HG02885 (cell line): ENCODE data around the gene FGF14.

Experiments used
- ATAC-seq: cut with Tn5 transposase; IDR thresholded peaks from one replicate; pipeline ENCODE4 v1.9.1; 2021; ENCODE audit warnings: mild to moderate bottlenecking; ENCODE audit not compliant: unreplicated experiment, poor library complexity

Gene FGF14

GRCh38 chr13:102311901-102312300 is 89.9 kb downstream of the FGF14 start:
- peak; percentile 90 for ATAC-seq

GRCh38 chr13:102311419-102311796 is 90.4 kb downstream of the FGF14 start:
- no peak for ATAC-seq

GRCh38 chr13:102310691-102311418 is 91.0 kb downstream of the FGF14 start:
- no peak for ATAC-seq

- ATAC-seq, result no peak
Measured at GRCh38 chr13:102309110-102309509, 92.7 kb downstream of the FGF14 start.

- ATAC-seq, result no peak
Measured at GRCh38 chr13:102302534-102302933, 99.3 kb downstream of the FGF14 start.

GRCh38 chr13:102300379-102300778 is 101.5 kb downstream of the FGF14 start:
- no peak for ATAC-seq

- ATAC-seq, result no peak
Measured at GRCh38 chr13:102299366-102299765, 102.5 kb downstream of the FGF14 start.

GRCh38 chr13:102298051-102298450 is 103.8 kb downstream of the FGF14 start:
- no peak for ATAC-seq

GRCh38 chr13:102295316-102296048 is 106.4 kb downstream of the FGF14 start:
- ATAC-seq, result no peak

GRCh38 chr13:102294407-102295018 is 107.3 kb downstream of the FGF14 start:
- ATAC-seq, result no peak

- no peak for ATAC-seq
Measured at GRCh38 chr13:102293723-102294122, 108.1 kb downstream of the FGF14 start.

GRCh38 chr13:102291587-102292218 is 110.1 kb downstream of the FGF14 start:
- no peak for ATAC-seq

GRCh38 chr13:102289606-102290005 is 112.2 kb downstream of the FGF14 start:
- ATAC-seq, result no peak

- ATAC-seq, result no peak
Measured at GRCh38 chr13:102286326-102286725, 115.5 kb downstream of the FGF14 start.

GRCh38 chr13:102280366-102280765 is 121.5 kb downstream of the FGF14 start:
- no peak for ATAC-seq

GRCh38 chr13:102277286-102277685 is 124.6 kb downstream of the FGF14 start:
- ATAC-seq, result no peak

GRCh38 chr13:102276404-102276803 is 125.4 kb downstream of the FGF14 start:
- no peak for ATAC-seq

GRCh38 chr13:102275969-102276368 is 125.9 kb downstream of the FGF14 start:
- ATAC-seq, result no peak

- ATAC-seq, result no peak
Measured at GRCh38 chr13:102273111-102273510, 128.7 kb downstream of the FGF14 start.

GRCh38 chr13:102267191-102267590 is 134.7 kb downstream of the FGF14 start:
- ATAC-seq, result no peak

- ATAC-seq, result no peak
Measured at GRCh38 chr13:102261809-102262208, 140.0 kb downstream of the FGF14 start.
